GM19035 (cell line): ENCODE data around the gene RILPL1.
"Not testable (repeated sequence)": the region's sequence is repeated elsewhere in the genome, so short reads cannot be mapped to it uniquely, and the experiment has no call there.

Experiments used
- ATAC-seq: cut with Tn5 transposase; IDR thresholded peaks from one replicate; pipeline ENCODE4 v1.9.1; 2021; ENCODE audit not compliant: unreplicated experiment

Gene RILPL1

DNA sequence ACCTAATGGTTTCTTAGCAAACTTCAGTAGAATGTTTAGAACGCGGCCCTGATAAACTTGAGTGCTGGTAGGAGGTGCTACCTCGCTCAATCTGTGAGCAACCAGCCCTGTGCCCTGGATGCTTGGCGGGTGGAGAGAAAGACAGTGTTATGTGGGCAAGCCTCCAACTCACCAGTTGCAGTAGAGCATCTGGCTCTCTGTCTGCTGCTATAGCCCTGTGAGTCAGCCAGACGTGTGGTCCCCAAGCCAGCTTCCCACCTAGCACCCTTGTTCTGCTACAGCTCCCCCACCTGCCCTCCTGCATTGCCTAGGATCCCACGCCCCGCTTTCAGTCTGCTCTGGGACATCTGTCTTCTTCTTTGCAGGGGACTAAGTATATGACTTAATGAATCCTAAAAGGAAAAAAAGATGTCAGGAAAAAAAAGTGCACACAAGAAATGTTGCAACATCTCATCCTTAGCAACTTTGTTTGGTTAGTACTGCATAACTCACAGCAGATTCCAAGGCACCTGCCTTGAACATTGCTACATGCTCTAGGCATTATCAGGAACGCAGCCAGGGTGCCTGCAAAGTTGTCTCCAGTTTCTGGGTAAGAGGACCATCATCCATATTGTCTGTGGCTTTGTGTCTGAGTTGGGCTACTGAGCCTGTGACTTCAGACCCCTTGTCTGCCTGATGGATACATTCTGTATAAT, 62.0 kb downstream of the RILPL1 start:
- no peak for ATAC-seq

GRCh38 chr12:123469978-123470377, 63.5 kb downstream of the RILPL1 start:
- ATAC-seq, result no peak

DNA sequence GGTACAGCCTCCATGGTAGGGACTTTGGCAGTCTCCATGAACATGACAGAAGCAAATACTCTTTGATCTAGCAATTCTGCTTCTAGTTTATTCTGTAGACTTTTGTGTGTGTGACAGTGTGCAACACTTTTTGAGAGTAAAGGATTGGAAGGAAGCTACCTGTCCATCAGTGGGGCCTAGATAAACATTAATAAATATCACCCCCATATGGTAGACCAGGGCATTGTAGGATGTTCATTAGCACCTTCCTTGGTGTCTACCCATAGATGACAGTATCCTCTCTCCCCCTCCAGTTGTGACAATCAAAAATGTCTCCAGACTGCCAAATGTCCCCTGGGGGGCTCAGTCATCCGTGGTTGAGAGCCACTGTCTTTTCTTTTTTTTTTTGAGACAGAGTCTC, 64.7 kb downstream of the RILPL1 start:
- no peak for ATAC-seq

GRCh38 chr12:123465084-123465483, 68.4 kb downstream of the RILPL1 start:
- no peak for ATAC-seq

- not testable (repeated sequence) for ATAC-seq
Observed at GRCh38 chr12:123463174-123463573, 70.3 kb downstream of the RILPL1 start.

- peak; percentile 69 for ATAC-seq
Observed at GRCh38 chr12:123457980-123458779, 75.3 kb downstream of the RILPL1 start, which contains the start of gene SNRNP35. SNRNP35 (plus strand) TSS chr12:123458139; CDS start chr12:123465541, 7,402 bp downstream.

- ATAC-seq, result no peak
Observed at GRCh38 chr12:123453165-123453564, 80.4 kb downstream of the RILPL1 start.

DNA sequence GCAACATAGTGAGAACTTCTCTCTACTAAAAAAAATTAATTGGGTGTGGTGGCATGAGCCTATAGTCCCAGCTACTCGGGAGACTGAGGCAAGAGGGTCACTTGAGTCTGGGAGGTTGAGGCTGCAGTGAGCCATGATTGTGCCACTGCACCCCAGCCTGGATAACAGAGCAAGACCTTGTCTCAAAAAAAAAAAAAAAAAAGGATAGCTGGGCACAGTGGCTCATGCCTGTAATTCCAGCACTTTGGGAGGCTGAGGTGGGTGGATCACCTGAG, 81.3 kb downstream of the RILPL1 start:
- not testable (repeated sequence) for ATAC-seq

DNA sequence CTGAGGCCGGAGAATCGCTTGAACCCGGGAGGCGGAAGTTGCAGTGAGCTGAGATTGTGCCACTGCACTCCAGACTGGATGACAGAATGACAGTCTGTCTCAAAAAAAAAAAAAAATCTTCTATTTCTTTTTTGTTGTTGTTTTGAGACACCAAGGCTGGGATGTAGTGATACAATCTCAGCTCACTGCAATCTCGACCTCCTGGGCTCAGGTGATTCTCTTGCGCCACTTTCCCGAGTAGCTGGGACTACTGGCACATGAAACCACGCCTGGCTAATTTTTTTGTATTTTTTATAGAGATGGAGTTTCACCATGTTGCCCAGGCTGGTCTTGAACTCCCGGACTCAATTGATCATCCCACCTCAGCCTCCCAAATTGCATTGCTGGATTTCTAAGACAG, 82.9 kb downstream of the RILPL1 start:
- no peak for ATAC-seq

DNA sequence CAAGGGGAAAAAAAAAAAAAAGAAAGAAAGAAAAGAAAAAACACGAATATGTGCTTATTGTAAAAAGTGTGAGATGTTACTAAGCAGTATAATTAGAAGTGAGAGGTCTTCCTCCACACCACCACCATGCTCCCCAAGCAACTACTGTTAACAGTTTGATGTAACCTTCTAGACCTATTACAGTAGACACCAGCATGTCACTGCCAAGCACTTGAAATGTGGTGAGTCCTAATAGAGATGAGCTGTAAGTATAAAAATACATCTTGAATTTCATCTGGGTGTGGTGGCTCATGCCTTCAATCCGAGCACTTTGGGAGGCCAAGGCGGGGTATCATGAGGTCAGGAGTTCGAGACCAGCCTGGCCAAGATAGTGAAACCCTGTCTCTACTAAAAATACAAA, 83.7 kb downstream of the RILPL1 start:
- ATAC-seq, result no peak

- ATAC-seq, result no peak
Observed at GRCh38 chr12:123449249-123449733, 84.2 kb downstream of the RILPL1 start.

- ATAC-seq, result no peak
Observed at GRCh38 chr12:123446333-123446713, 87.2 kb downstream of the RILPL1 start.

DNA sequence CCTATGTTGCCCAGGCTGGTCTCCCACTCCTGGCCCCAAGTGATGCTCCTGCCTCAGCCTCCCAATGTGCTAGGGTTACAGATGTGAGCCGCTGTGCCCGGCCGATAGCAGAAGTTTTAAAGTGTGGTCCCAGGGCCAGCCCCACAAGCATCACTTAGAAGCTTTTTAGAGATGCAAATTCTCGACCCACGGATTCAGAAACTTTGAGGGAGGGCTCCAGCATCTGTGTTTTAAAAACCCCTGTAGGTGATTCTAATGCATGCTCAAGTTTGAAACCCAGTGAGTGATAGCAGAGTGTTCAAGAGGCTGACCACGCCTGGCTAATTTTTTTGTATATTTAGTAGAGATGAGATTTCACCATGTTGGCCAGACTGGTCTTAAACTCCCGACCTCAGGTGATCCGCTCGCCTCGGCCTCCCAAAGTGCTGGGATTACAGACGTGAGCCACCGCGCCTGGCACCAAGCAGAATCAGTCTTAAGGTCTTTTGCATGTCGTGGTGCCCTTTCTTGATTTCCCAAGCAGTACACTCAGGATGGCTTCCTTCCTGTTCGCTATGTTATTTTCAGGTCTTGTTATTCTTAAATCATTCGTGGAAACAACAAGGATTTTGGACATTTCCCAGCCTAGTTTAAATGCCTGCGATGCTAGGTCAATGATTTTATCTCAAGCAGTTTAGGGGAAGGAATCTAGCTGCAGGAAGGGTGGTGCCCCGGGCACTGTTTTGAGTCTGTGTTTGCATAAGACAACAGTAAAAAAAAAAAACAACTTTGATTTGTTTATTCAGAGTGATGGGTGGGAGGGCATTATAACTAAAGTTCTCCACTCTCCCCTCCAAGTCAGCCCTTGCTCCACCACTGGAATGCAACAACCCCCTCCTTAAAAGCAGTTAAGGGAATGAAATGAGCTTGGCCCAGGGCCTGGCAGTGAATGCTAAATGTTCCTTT, 87.9 kb downstream of the RILPL1 start:
- no peak for ATAC-seq

DNA sequence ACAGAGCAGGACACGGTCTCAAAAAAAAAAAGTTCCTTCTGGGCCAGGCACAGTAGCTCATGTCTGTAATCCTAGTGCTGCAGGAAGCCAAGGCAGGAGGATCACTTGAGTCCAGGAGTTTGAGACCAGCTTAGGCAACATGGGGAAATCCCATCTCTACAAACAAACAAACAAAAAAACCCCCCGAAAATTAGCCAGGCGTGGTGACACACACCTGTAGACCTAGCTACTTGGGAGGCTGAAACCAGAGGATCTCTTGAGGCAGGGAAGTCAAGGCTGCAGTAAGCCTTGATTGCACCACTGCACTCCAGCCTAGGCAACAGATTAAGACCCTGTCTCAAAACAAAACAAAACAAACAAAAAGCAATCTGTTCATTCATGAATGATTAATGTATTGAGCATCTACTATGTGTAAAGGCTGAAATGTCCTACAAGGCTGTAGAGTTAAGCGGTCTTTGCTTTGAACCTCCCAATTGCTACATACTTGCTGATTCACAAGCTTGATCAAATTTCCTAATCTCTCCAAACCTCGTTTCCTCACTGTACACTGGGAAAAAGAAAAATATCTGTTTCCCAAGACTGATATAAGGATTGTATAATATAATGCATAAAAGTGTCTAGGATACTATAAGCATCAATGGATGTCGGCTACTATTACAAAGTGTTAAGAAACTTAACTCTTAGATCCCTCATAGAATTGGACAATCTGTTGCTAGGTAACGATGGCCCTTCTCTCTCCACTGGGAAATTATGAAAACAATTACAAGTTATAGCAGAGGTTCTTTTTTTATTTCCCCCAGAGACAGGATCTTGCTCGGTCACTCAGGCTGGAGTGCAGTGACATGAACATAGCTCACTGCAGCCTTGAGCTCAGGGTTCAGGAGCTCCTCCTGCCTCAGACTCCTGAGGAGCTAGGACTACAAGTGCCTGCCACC, 89.2 kb downstream of the RILPL1 start:
- ATAC-seq, result no peak

DNA sequence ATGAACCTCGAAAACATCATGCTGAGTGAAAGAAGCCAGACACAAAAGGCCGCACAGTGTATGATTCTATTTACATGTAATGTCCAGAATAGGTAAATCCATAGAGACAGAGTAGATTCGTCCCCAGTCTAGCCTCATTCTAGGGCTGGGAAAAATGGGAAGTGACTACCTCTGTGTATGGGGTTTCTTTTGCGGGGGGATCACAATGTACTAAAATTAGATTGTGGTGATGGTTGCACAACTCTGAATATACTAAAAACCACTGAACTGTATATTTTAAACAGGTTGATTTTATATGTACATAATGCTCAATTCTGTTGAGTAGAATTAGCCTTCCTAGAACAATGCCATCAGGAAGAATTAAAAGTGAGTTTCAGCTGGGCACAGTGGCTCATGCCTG, 90.7 kb downstream of the RILPL1 start:
- ATAC-seq, result no peak

- peak; percentile 49 for ATAC-seq
Observed at GRCh38 chr12:123441523-123442164, 91.9 kb downstream of the RILPL1 start.

DNA sequence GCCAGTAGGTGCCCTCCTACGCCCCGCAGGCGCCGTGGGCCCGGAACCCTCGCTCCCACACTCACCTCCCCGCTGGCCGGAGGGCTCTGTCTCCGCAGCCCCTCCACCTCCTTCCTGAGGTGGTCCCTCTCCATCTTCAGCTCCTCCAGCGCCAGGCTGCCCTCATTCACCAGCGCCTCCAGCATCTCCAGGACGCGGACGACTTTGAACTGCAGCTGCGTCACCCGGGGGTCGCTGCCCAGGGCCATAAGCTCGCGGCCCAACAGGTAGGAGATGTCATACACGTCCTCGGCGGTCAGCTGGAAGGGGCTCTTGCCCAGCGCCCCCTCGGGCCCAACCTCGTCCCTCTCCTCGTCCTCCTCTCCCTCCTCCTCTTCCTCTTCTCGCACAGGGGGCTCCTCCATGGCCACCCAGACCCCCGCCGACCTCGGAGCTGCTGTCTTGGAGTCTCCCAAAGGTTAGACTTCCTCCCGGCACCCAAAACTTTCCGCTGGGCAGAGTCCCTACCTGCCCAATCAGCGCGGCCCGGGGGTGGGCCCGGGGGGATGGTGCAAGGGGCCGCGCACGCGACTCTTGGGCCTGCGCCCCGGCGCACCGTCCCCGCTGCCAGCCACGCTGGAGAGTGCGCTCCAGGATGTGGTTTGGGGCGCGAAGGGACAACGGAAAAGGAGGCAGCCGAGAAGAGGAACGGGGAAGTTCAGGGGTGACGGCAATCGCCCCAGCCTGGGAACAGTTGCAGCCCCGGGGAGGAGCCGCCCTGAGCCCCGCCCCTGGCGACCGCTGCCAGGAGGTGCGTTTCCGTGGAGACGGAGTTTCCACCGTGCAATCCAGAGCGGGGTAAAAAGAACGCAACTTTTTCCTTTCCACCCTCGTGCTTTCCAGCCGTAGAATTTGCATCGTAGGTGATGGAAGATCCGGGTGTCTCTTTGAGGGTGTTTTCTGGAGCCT, 97.2 kb downstream of the RILPL1 start, which contains the start of gene RILPL2:
TSS of gene RILPL2 (minus strand) at position 668 of the 948 bp plus-strand sequence. CDS start at position 404, 264 bp downstream.
- peak; percentile 71 for ATAC-seq

- ATAC-seq, result no peak
Observed at GRCh38 chr12:123435636-123436016, 97.9 kb downstream of the RILPL1 start.

GRCh38 chr12:123433615-123434014, 99.9 kb downstream of the RILPL1 start:
- ATAC-seq, result no peak
